Activated CD4-positive, CD25-positive, alpha-beta regulatory T cell treated with anti-CD3 and anti-CD28 coated beads, Interleukin-2, amount 50 U/mL, for 24 hours (primary cell): ENCODE data around the gene LIMCH1.
"Not testable (repeated sequence)": the region's sequence is repeated elsewhere in the genome, so short reads cannot be mapped to it uniquely, and the experiment has no call there.

ENCODE experiments used
- ATAC-seq, 2 donors: fragments of 150-1000 bp; cut with Tn5 transposase; one replicate each; pipeline ENCODE4 v1.10.0; 2021; ENCODE audit warnings: mild to moderate bottlenecking in 1 of 2, moderate library complexity in 1 of 2

The LIMCH1 gene, protein sequence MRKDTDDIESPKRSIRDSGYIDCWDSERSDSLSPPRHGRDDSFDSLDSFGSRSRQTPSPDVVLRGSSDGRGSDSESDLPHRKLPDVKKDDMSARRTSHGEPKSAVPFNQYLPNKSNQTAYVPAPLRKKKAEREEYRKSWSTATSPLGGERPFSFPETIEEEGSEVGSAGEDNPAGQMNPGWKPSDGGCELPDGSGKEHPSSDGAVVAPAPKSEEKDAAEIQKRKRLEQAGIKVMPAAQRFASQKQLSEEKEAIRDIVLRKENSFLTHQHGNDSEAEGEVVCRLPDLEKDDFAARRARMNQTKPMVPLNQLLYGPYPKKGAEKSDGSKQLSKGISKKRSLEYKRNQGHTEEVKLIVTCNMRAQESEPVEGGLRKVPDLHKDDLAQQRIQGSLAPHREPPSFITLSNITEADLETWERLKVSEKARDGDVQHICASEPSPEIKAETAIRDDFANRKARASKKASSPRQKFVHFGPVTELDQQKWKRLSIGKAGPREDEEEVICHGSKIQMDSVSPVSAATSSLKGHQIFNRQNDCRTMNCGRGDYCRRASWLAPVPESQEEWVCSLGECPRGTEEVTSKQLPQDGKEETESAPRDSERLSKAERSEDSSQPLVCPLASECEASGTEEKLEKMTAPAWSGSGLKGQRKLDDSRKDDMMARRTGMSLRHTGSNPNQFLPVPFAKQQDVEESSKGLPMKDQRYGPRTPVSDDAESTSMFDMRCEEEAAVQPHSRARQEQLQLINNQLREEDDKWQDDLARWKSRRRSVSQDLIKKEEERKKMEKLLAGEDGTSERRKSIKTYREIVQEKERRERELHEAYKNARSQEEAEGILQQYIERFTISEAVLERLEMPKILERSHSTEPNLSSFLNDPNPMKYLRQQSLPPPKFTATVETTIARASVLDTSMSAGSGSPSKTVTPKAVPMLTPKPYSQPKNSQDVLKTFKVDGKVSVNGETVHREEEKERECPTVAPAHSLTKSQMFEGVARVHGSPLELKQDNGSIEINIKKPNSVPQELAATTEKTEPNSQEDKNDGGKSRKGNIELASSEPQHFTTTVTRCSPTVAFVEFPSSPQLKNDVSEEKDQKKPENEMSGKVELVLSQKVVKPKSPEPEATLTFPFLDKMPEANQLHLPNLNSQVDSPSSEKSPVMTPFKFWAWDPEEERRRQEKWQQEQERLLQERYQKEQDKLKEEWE (N-terminal part only)

DNA sequence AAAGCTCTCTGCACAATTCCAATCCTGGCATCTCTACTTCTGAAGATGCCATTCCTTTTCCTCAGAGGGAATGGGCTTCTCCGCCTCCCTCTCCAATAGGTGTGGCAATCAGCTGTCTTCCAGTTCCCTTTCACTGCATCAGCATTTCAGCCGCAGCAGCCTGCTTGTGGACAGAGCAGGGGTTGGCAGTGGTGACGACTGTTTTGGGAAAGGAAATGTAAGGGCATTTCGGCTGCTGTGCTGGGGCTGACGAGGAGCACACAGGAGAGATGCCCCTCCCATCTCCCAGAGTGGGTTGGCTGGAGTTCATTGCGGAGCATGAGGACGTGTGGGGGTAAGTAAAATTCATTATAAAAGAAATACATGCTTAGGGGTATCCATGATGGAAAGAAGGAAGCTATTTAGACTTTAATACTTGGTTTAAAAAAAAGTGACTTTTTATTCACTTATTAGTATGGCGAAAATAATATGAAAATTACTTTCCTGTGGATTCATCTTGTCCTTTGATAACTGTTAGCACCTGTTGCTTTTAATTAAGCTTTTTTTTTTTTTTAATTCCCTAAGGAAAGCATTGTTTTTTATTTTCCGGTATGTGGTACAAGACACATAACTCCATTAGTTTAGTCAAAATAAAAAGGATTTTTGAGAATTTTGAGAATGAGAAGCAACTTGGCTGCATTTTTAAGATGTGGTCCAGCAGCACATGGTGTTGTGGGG, at the start of gene LIMCH1:
Gene LIMCH1 (plus strand): TSS at position 141 of the 717 bp plus-strand sequence. CDS start 67,839 bp downstream, outside the sequence.
- no peak for ATAC-seq

DNA sequence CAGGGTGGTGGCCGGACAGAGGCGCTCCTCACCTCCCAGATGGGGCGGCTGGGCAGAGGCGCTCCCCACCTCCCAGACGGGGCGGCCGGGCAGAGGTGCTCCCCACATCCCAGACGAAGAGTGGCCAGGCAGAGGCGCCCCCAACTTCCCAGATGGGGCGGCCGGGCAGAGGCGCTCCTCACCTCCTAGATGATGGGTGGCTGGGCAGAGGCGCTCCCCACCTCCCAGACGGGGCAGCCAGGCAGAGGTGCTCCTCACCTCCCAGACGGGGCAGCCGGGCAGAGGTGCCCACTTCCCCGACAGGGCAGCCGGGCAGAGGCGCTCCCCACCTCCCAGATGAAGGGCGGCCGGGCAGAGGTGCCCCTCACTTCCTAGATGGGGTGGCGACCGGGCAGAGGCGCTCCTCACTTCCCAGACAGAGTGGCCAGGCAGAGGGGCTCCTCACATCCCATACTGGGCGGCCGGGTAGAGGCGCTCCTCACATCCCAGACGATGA, 46.8 kb upstream of the LIMCH1 start:
- ATAC-seq = not testable (repeated sequence)

DNA sequence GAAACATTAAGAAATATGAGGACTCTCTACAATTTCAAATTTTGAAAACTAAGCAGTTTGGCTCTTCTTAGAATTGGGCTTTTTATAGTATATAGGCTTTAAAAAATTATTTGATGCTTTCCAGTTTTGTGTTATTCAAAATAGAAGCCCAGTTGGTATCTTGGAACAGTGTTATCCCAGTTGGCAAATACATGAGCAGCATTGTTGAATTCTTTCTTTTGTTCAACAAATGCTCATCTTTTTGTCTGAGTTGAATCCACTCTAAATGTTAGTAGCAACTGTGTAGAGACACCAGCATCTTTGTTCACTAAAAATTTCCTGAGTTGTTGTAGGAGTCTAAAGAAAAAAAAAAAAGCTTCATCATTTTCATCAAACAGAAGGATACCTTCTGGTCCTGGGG, 41.0 kb upstream of the LIMCH1 start:
- ATAC-seq = no peak

DNA sequence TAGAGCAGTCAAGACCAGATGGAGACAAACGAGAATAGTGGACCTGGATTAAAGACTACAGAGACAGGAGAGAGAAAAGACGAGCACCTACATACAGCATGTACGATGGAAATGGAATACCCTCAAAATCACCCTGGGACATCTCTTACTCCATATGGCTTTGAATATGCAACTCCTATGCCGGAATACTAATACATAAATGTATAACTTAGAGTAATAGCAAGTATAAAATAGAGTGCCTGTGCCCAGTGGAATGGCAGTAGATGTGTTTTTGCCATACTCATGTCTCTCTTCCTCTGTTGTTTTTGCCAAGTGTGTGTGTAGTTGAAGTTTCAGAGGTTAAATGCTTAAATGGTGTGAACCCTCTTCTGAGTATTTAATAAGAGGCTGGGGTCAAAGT, 39.8 kb upstream of the LIMCH1 start:
- no peak for ATAC-seq

DNA sequence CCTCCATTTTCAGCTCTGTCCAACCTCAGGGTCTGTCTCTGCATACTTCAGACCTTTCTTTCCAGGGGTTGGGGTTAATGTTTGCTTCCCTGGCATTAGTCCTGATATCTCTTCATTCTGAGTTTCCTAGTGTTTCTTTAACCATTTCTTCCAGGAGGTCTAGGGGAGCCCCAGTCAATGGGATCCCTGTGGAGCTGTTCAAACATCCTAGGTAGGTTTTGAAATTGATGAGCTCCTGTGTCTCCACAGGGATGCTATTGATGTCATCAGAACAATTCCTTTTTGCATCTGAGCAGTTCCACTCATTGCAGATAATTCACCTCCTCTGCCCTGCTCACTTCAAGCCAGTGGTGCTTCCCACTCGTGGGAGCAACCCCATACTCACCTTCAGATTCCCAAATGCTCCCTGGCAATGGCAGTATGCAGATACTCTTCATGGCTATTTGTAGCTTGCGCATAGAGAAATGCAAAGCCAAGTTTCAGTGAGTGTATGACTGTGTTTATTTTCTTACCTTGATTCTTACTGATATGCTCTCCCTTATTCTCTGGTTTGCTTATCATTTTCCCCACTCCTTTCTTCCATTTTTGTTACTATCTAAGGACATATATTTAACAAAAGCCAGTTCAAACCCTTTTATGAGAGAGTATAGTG, 33.7 kb upstream of the LIMCH1 start:
- no peak for ATAC-seq

DNA sequence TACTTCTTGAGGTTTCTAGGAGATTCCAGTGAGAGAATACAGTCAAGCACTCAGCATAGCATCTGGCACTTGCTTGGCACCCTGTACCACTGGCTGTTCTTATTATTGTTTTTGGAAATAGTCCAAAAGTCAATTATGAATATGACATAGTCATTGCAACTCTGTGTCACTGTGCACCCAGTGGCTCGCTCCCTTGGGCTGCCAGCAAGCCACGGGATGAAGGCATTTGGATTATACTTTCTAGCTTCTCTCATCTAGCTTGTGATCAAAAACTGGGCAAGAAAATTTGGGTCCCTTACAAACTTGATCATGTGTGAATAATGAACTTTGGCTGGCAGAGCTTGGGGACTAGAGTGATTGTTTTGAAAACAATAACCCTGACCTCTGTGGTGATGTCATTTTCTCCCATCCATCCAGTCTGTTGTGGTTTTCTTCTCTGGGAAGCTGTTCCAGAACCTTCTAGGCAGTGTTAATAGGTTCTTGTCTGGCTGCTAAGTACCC, 32.7 kb upstream of the LIMCH1 start:
- ATAC-seq = no peak

DNA sequence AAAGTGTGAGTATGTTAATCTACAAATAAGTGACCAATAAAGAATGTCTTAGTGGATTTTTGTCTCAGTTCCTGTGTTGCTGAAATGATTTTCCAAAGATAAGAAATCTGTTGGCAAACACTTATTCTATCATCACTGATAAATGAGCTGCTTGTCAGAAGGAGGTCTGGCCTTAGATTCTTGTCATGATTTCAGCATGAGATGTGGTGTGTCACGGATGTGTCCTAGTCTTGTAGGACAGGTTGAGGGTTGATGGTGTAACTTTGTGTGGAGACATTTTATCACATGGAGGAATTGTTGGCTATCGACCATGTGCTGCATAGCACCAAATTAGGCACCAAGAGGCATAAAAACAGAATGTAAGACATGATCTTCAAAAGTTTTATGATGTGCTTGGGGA, 31.8 kb upstream of the LIMCH1 start:
- ATAC-seq = no peak

DNA sequence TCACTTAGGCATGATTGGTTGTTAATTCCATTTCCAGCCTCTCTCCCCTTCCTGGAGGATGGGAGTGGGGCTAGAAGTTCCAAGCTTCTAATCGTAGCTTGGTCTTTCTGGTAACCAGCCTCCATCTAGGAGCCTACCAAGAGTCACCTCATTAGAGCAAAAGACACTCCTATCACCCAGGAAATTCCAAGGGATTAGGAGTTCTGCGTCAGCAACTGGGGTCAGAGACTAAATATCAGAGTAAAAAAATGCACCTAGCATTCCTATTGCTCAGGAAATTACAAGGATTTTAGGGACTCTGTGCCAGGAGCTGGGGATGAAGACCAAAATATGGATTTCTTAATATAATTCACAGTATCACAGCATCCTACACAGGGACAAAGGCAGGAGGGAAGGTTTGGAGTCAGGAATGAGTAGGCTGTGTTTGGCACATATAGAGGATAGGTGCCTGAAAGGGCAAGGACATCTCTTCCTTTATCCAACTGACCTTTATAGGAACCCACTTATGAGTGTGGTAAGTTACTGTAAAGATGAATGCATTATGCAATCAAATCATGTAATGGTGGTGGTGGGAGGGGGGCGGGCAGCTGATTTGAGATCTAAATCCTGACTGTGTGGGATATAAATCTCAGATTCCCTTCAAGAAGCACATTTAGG, 30.5 kb upstream of the LIMCH1 start:
- ATAC-seq = no peak

DNA sequence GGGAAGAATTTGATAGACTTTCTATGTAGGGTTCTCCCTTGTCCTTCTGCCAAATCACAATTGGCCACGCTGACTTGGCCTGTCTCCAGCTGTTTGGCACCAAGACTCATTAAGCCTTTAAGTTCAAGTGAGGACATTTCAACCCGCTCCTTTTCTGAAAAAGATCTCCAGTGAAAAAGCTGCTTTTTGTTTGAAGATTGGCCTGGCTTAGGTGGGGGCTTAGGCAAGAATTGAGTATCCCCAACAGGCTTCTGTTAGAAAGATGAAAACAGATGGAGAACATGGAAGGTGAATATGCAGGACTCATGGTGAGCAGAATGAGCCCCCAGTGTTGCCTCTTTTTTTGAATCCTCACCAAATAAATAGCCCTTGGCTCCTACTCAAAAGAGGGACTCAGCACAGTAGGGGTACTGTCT, 28.5 kb upstream of the LIMCH1 start:
- no peak for ATAC-seq

DNA sequence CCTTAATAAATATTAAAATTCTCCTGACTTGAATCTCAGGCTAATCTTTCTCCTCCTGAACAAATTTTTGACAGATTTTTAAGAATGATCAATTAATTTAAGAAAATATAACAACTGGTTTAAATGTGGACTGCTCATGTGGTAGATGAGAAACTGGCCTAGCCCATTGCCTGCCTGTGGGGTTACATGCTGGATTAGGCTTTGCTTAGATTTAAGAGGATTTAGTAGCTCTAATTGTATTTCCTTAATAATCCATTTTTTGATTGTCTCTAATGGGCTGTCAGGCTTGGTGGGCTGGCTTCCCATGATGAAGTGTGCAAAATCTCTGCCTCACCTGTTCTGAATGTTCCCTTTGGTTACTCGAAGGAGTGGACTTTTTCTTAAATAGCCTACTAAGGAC, 27.8 kb upstream of the LIMCH1 start:
- no peak for ATAC-seq

DNA sequence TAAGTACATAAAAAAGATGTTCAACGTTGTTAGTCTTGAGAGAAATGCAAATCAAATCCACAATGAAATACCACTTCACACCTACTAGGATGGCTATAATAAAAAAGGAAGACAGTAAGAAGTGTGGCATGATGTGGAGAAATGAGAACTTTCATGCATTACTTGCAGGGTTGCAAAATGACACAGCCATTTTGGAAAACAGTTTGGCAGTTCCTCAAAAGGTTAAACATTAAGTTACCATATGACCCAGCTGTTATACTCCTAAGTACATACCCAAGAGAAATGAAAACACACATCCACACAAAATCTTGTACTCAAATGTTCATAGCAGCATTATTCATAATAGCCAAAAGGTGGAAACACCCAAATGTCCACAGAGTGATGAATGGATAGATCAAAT, 25.8 kb upstream of the LIMCH1 start:
- no peak for ATAC-seq

DNA sequence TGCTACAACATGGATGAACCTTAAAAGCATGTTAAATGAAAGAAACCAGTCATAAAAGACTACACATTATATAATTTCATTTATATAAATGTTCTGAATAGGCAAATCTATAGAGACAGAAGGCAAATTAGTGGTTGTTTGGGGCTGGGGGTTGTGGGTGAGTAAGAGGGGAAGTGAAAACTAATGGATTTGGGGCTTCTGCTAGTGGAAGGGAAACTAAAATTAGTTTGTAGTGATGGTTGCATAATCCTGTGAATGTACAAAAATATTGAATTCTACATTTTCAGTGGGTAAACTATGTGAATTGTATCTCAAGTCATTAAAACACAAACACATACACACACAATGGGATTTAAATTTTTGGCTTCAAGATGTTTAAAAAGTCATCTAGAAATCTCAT, 25.4 kb upstream of the LIMCH1 start:
- no peak for ATAC-seq

DNA sequence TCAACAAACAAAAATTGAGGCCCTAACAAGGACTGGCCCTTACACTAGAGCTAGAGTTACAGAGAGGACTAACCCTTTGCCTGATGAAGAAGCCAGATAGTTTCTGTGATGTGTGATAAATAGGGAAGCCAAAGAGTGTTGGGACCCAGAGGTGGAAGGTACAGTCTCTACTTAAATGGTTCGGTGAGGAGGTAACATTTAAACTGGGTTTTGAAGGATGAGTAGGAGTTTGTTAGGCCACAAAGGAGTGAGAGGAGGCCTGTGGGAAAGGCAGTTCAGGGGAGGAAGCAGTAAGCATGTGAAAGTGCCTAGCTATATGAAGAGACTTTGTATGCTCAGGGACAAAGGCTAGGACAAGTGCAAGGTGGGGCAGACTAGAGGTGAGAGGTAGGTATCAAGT, 23.8 kb upstream of the LIMCH1 start:
- no peak for ATAC-seq

DNA sequence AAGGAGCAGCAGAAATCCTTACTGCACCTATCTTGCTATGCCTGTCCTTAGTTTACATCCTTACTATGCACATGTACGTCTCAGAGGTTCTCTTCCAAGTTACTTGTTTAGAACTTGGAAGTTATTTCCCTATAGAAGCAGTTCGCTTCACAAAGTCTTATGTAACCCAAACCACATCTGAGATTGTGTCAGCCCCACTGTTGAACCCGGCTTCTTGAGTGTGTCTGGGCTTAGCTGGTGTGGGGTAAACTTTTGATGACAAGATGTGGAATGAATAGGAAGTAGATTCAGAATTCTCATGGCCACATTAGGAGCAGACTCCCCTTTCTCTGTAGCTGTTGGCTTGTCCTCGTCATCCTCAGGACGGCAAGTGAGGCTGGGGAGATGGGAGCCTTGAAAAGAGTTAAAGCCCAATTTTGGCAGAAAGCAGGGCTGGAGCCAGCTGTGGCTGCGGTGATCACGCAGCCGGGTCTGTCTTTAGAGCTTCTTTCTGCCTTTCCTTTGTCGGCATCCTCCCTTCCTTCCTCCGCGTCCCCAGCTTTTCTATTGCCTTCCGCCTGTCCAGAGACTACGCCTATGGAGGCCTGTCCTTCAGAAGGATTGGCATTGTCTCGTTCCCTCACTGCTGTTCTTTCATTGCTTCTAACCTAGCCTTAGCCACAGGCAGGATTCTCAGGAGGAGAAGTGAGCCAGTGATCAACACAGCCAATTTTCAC, 23.0 kb upstream of the LIMCH1 start:
- no peak for ATAC-seq

DNA sequence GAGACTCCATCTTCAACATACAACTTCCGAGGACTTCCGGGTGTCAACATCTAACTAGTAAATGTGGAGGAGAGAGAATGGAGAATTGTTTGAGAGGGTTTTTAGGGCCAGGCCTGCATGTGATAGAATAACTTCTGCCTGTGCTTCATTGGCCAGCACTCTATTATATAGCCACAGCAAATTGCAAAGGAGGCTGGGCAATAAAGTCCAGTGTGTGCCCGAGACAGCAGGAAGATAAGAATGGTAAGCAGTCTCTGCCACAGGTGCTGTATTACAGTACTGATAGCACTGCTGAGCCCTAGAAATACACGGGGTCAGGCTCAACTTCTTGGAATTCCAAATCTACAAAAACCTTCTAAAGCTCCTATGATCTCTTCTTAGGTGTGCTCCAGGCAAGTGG, 20.8 kb upstream of the LIMCH1 start:
- no peak for ATAC-seq

DNA sequence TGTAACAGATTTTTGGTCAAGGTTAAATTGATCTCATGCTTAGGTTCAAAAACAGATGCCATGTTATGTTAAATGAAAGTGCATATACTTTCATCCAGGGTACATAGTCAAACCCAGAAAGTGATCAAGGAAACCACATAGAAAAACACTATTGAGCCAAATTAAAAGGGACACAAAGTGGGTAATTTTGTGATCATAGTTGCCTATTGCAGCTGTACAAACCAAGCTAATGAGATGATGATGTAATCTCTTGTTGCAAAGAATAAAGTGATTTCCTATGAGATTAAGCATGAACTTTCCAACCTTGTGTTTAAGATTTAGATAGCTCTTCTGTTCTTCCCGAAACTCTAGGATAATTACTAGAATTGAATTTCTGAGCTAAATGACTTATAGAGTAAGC, 20.2 kb upstream of the LIMCH1 start:
- ATAC-seq = no peak

DNA sequence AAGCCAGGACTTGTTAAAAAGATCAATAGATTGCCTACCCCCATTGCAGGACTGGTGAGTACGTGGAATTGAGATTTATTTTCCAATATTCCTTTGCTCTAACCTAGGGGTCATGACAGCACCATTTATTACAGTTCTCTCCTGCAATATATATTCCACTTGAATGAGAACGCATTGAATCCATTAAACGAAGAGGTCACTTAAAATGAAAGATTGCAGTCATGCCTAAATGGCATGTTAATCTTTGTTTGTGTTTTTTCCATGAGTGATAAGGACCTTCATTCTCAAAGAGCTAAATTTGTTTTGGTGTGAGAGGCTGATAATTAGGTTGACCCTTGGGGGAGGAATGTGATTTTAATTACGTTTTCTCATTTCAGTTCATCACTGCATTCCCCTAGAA, 13.5 kb upstream of the LIMCH1 start:
- no peak for ATAC-seq

DNA sequence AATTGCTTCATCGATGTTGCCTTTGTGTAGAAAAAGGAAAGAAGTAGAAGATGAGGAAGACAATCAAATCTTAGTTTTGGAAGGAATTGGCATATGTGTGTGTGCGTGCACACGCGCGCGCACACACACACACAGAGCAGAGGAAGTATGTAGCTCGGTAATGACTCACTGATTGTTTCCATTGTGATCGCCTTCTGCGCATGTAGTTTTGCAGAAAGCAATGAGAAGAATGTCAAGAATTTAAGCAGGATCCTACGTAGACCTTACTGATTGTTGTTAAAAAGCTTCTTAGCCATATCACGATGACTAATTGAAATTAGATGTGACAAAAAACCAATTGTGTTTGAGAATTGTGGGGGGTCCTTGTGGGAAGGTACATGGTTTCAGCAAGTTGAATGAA, 12.8 kb upstream of the LIMCH1 start:
- ATAC-seq = no peak

DNA sequence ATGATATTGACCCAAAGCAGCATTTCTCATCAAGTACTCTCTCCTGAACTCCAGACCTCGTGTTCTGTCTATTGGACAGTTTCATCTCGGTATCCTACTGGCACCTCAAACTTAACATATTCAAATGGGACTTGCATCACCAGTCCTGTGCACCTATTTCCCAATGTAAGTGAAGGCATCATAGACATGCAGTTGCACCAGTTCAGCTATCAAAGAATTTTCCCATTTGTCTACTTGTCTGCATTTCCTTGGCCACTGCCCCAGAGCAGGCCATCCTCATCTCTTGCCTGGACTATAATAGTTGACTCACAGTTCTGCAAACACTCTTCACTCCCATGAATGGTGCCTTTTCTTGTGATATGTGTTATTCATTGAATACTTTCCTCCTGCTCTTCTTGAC, 11.3 kb upstream of the LIMCH1 start:
- no peak for ATAC-seq

DNA sequence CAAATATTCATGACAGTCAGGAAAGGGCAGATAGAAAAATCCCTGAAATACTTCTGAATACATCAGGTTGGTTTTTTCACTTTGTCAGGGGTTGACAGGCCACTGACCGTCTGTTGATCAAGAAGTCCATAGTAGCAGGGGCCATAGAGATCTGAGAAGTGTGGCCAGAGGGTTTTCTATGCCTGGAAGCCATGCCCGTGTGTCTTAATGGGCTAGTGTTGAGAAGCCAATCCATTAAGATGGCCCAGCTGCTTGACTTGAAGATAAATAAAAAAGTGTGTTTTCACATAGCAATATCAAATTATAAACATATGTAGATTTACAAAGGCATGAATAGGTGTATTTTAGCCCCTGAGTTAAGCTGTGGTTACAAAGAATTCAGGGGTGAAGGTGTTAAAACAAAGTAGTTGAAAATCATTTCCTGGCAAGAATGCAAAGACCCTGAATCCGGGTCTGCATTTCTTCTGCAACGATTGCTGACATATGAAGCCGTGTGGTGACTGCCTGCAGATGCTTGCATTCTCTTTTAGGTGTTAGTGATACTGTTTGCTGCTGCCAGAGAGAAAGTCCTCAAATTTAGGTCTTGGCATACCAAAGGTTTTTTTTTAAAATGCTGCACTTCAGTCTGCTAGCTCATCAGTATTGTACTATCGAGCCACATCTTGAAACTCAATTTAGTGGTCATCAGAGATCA, 9.3 kb upstream of the LIMCH1 start:
- ATAC-seq = no peak
